ENCODE results near the gene ESPL1.
A peak's percentile ranks its signal among the peaks of the same experiment; 100 is the strongest.

DNA sequence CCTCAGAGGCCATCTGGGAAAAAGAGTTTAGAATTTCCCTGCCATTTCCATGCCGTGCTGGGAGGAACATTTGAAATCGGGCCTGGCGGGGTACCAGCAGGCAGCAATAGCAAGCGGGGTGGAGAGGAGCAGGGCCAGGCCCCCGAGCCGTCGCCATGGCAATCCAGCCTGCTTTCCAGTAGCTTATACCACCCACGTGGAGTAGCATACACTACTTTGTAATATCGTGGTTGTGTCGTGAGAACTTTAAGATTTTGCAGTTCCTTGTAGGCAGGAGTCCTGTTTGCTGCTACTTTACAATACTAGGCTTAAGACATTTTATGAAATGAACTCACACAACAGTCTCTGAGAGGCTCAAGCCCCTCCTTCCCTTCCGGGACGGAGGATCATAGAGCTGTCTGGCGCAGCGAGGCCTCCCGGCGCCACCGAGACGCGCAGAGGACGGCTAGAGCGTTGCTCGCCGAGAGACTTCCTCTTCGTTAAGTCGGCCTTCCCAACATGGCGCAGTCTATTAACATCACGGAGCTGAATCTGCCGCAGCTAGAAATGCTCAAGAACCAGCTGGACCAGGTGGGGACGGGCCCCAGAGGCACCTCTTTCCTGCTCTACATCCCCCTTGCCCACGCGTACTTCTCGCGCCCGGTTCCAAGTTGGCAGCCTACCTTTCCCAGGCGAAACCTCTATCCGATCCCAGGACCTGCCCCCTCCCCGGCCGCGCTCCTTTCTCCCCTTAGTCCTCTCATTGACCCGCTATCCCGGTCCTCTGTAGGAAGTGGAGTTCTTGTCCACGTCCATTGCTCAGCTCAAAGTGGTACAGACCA lies 27.2 kb downstream of the ESPL1 start, which contains the start of gene PFDN5:
- TF ChIP-seq, protein P1, sequence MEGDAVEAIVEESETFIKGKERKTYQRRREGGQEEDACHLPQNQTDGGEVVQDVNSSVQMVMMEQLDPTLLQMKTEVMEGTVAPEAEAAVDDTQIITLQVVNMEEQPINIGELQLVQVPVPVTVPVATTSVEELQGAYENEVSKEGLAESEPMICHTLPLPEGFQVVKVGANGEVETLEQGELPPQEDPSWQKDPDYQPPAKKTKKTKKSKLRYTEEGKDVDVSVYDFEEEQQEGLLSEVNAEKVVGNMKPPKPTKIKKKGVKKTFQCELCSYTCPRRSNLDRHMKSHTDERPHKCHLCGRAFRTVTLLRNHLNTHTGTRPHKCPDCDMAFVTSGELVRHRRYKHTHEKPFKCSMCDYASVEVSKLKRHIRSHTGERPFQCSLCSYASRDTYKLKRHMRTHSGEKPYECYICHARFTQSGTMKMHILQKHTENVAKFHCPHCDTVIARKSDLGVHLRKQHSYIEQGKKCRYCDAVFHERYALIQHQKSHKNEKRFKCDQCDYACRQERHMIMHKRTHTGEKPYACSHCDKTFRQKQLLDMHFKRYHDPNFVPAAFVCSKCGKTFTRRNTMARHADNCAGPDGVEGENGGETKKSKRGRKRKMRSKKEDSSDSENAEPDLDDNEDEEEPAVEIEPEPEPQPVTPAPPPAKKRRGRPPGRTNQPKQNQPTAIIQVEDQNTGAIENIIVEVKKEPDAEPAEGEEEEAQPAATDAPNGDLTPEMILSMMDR (IDR thresholded peaks at IDR 0.05): peak in 2 of 4 experiments; percentile 48 to 53
- TF ChIP-seq POLR2A (IDR thresholded peaks at IDR 0.05): peak; percentile 74

Measured in prostate gland (tissue), 2 donors.